GM19468 (cell line): Measurements from ENCODE around the gene TSPEAR.
"Not testable (repeated sequence)": the region's sequence is repeated elsewhere in the genome, so short reads cannot be mapped to it uniquely, and the experiment has no call there.

Source experiments
- ATAC-seq: cut with Tn5 transposase; IDR thresholded peaks from one replicate; pipeline ENCODE4 v1.9.1; 2021; ENCODE audit warnings: mild to moderate bottlenecking, moderate library complexity, moderate number of reproducible peaks; ENCODE audit not compliant: unreplicated experiment; ENCODE audit errors: extremely low read depth

Gene TSPEAR

DNA sequence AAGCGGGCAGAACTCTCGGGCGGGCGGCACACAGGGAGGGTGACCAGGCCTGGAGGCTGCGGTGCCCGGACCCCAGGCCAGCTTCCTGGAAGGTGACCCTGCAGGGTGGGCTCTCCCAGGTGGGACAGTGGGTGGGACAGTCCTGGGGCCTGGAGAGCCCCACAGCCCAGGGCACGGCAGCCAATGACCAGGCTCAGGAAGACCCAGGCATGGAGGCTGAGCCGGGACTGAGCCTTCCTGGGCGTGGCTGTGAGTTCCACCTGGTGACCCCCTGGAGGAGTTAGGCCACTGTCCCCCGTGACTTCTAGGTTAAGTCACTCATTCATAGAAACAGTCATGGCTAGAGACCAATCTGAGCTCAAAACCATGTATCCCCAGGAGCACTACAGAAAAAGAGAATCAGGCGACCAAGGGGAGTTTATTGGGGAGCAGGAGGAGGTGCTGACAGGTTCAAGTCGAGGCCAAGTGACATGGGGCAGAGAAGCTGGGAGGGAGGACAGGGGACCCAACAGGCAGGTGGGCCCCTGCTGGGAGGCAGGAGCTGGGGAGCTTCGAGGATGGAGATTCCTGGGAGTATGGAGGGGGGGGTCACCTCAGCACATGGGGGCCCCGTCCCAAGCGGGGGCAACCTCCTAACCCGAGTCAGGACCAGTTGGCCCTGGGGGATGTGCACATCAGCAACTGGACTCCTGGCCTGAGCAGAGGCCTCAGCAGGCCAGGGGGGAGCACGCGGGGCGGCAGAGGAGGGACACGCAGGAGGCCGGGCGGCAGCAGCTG is 132.1 kb downstream of the TSPEAR start:
- no peak for ATAC-seq

DNA sequence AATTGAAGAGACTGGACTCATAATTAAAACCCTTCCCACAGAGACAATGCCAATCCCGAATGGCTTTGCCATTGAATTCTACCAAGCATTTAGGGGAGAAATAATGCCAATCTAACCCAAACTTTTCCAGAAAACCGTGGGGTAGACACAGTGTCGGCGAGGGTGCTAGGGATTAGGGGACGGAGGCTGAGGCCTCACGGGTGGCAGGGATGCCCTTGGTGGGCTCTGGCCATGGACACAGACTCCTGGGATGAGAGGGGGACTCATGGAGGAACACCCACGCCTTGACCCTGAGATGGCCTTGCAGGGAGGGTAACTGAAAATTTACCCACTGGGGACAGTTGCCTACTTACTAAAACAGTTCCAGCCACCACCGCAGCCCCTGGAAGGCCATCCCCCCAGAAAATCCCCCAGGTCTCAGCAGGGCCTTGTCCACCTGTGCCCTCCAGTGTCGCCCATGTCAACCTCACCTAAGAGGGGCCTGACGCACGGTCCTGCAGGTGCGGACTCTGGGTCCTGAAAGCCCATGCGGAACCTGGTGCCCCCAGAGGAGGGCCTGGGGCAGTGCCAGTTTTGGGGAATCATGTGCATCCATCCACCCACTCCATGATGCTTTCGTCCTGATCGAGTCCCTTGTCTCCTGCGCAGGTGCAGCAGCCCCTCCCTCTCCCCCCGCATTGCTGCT is 132.9 kb downstream of the TSPEAR start:
- no peak for ATAC-seq

- ATAC-seq, result no peak
Measured at GRCh38 chr21:44576025-44576420, 135.3 kb downstream of the TSPEAR start.

DNA sequence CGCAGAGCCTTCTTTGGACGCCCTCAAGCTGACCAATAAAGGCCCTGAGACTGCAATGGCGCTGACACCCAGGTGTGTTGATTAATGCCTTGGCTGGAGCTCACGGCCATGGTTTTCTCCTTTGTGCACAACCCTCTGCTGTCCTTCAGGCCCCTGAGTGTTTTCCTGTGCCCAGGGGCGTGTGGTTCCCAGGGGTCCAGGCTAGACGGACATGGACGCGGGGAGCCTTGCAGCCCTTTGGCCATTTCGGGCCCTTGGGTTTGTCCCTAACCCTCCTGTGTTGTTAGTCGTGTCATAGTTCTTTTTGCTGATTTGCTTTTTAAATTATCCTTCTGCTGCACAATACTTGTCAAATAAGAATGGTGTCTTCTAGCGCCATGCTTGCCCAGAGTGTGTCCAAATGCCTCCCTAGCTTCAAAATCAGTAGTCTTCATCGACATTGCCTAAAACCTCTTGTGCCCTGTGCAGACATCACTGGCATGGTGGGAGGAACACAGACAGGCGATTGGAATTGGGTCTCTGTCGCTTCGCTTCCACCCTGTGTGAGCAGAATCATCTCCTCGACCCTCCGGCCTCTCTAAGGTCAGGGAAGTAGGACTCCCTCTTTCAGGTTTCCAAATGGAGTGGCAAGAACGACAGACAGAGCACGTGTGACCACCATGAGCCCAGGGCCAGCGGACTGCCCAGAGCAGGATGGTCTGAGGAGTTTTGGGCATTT is 135.9 kb downstream of the TSPEAR start:
- ATAC-seq, result no peak

DNA sequence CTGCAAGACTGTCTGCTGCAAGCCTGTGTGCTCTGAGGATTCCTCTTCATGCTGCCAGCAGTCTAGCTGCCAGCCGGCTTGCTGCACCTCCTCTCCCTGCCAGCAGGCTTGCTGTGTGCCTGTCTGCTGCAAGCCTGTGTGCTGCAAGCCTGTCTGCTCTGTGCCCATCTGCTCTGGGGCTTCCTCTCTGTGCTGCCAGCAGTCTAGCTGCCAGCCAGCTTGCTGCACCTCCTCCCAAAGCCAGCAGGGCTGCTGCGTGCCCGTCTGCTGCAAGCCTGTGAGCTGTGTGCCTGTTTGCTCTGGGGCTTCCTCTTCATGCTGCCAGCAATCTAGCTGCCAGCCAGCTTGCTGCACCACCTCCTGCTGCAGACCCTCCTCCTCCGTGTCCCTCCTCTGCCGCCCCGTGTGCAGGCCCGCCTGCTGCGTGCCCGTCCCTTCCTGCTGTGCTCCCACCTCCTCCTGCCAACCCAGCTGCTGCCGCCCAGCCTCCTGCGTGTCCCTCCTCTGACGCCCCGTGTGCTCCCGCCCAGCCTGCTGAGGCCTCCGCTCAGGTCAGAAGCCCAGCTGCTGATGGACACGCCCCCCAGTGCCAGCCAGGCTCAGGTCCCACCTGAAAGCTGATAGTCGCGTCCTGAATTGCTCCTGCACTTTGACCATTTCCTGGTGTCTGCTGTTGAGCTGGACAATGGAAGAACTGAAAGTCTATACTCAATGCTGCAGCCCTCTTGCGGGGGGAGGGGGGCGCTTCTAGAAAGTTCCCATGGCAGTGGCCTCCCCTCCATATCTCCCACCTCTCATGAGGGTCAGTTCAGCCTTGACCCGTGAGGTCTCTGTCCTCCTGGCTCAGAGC is 136.7 kb downstream of the TSPEAR start:
- no peak for ATAC-seq

DNA sequence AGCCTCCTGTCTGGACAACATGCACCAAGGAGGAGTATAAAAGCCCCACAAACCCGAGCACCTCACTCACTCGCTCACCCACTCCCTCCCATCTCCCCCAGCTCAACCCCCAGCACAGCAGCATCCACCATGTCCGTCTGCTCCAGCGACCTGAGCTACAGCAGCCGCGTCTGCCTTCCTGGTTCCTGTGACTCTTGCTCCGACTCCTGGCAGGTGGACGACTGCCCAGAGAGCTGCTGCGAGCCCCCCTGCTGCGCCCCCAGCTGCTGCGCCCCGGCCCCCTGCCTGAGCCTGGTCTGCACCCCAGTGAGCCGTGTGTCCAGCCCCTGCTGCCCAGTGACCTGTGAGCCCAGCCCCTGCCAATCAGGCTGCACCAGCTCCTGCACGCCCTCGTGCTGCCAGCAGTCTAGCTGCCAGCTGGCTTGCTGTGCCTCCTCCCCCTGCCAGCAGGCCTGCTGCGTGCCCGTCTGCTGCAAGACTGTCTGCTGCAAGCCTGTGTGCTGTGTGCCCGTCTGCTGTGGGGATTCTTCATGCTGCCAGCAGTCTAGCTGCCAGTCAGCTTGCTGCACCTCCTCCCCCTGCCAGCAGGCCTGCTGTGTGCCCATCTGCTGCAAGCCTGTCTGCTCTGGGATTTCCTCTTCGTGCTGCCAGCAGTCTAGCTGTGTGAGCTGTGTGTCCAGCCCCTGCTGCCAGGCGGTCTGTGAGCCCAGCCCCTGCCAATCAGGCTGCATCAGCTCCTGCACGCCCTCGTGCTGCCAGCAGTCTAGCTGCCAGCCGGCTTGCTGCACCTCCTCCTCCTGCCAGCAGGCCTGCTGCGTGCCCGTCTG is 137.5 kb downstream of the TSPEAR start, which contains the start of gene KRTAP10-4:
TSS of gene KRTAP10-4 (plus strand) at position 100 of the 827 bp plus-strand sequence. CDS start at position 130, 30 bp downstream.
- ATAC-seq, result not testable (repeated sequence)

GRCh38 chr21:44572959-44573583 is 138.3 kb downstream of the TSPEAR start:
- no peak for ATAC-seq

DNA sequence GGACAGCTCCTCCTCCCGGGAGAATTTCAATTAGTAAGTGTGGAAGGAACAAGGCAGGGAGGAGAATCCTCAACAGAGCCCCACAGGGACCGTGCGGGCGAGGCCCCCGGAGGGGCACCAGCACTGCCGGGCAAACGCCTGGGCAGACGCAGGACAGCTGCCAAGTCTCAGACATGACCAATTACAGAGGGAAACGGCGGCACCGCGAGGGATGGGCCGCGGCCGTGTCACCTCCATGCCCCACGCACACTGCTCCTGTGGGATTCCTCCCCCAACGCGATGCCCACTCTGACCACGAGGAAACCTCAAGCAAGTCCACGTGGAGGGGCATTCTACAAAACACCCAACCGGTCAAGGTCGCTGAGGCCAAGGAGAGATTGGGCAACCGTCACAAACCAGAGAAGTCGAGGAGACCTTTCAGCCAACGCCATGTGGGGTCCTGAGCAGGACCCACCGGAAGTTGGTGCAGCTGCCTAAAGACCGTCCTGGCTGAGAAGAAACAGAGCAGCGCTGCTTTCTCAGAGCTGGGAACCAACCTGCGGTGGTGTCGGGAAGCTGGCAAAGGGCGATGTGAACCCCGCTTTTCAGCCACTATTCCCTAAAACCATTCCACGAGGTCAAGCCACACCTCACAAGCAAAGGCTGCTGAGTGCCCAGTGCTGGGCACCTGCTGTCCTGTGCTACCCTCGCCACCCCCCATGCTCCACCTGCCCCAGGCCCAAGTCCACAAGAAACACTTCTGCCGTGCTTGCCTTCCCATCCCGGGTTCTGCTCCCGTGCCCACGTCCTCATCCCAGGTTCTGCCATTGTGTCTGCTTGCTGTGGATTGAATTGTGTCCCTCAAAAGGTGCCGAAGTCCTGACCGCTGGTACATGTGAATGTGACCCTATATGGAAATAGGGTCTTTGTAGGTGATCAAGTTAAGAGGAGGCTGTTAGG is 139.3 kb downstream of the TSPEAR start:
- no peak for ATAC-seq

DNA sequence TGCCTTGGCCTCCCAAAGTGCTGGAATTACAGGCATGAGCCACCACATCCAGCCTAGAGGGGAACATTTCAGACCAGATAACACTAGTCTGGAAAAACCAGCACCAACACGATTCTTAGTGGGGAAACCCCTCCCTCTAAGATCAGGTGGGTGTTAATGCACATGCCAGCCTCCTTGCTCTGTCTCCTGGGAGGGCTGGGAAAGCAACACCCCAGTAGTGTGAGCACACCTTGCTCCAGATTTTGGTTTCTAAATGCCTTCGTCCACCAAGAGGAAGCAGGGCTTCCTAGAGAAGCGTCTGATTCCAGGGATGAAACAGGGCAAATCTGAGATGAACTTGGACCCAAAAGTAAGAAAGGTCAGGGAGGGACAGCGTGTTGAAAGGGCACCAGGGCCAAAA is 140.1 kb downstream of the TSPEAR start:
- ATAC-seq, result no peak

DNA sequence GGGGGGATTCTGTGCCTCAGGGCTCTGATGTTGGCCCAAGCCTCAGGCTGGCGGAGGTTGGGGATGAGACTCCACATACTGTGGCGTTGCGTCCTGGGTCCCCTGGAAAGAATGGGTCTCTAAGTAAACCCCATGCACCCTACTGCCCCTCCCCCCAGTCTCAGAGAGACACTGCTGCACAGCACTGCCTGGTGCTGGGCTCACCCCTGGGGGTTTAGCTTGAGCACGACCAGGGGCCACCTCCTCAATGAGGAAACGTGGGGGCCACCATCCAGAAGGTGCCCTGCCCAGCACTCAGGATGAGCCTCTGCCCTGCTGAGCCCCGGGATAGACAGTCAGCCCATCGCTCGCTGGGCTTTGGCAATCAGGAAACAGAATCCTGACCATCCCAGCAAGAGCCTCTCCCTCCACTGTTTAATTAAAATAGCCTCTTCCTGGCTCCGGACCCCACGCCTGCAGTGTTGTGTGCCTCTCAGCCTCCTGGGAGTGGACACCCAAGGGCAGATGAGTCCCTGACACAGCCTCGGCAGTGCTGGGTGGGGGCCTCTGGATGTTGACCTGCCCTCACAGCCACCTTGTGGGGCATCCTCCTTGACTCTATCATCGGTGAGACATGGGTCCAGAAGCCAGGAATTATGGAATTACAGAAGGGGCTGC is 141.4 kb downstream of the TSPEAR start:
- no peak for ATAC-seq

DNA sequence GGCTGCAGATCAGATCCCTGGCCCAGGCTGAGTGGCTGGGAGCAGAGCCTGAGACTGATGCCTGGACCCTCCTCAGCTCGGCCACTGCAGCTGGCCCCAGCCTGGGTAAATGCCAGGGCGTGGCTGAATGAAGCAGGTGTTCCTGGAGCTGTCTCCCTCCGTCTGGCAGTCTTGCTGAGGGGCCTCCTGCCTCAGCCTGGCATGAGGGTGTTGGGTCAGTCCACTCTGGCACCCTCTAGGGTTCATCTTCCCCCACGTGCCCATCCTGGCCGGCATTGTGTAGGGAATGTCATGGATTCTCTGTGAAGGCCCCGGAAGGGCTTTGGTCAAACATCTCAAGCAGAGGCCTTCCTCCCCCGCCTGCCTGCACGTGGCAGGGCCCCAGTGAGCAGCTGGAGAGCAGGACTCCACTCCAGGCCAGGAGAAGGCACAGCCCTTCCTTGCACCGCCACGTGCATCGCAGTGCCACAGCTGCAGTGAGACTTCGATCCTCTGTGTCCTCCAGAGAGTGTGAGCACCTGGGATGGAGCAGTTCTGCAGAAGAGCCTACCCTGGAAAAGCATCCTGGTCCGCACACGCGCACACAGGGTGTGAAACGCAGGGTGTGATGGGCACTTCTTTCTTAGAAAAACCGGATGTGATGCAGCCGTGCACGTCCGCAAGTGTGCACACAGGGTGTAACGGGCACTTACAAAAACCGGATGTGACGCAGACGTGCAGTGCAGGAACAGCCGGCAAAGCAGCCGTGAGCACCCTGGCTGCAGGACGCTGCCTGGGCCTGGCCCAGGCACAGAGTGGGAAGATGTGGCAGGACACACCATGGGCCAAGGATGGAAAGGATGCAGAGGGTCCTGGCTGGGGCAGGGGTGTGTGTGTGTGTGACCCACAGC is 142.5 kb downstream of the TSPEAR start:
- no peak for ATAC-seq

- ATAC-seq, result no peak
Measured at GRCh38 chr21:44568261-44568660, 143.1 kb downstream of the TSPEAR start.

GRCh38 chr21:44567481-44568171 is 143.7 kb downstream of the TSPEAR start:
- ATAC-seq, result no peak

GRCh38 chr21:44566403-44566802 is 145.0 kb downstream of the TSPEAR start:
- ATAC-seq, result no peak

GRCh38 chr21:44564886-44565598 is 146.3 kb downstream of the TSPEAR start:
- ATAC-seq, result no peak
